ENCODE measurements around the gene SLC25A2. TPM values are rescaled to one million over a fixed set of nuclear protein-coding genes. Genes with fewer than 3 reads are reported as not detected.
A peak's percentile ranks its signal among the peaks of the same experiment; 100 is the strongest.

SLC25A2 gene
- total RNA-seq, 3 donors from 2014 or later = 0.64 to 2.0 (median 0.98) TPM

DNA sequence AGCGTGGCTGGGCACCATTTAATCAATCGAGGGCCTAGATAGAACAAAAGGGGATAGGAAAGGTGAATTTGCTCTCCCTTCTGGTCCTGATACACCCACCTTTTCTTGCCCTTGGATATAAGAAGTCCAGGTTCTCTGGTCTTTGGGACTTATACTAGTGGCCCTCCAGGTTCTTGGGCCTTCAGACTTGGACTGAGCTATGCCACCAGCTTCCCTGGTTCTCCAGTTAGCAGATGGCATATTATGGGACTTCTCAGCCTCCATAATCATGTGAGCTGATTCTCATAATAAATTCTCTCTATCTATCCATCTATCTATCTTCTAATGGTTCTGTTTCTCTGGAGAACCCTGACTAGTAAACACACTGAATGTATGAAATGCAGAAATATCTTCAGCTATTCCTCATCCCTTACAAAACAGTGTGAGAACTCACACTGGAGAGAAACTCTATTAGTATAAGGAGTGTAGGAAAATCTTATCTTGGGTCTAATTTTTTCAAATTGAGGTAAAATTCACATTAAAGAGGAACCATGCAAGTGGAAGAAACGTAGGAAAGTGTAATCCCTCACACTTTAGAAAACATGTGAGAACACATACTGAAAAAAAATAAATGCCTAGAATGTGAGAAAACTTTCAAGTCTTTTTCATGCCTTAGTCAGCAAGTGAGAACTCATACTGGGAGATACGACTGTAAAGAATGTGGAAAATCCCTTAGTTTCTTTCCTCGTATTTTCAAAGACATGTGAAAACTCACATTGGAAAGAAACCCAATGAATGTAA is 43.2 kb downstream of the SLC25A2 start:
- no peak for TF ChIP-seq POLR2AphosphoS5 (IDR thresholded peaks at IDR 0.05)
- no peak for TF ChIP-seq POLR2A (IDR thresholded peaks at IDR 0.05)
- TF ChIP-seq, protein P1, sequence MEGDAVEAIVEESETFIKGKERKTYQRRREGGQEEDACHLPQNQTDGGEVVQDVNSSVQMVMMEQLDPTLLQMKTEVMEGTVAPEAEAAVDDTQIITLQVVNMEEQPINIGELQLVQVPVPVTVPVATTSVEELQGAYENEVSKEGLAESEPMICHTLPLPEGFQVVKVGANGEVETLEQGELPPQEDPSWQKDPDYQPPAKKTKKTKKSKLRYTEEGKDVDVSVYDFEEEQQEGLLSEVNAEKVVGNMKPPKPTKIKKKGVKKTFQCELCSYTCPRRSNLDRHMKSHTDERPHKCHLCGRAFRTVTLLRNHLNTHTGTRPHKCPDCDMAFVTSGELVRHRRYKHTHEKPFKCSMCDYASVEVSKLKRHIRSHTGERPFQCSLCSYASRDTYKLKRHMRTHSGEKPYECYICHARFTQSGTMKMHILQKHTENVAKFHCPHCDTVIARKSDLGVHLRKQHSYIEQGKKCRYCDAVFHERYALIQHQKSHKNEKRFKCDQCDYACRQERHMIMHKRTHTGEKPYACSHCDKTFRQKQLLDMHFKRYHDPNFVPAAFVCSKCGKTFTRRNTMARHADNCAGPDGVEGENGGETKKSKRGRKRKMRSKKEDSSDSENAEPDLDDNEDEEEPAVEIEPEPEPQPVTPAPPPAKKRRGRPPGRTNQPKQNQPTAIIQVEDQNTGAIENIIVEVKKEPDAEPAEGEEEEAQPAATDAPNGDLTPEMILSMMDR (IDR thresholded peaks at IDR 0.05) = no peak
- no peak overlapping the region for H3K27ac ChIP-seq
- H3K36me3 ChIP-seq = no peaks in the 10 kb centered on the region
- H3K4me1 ChIP-seq = no peaks in the 10 kb centered on the region
- DNase-seq (ENCODE audit: low spot score in 2 of 2) = no peak
- peak overlapping the region in 1 of 3 donors; percentile 17 for H3K4me3 ChIP-seq
- intact Hi-C loops (cut with DNase I; ENCODE audit: low total_unique reads) = no loop called here
- no peaks in the 10 kb centered on the region for H3K27me3 ChIP-seq
- H3K9me3 ChIP-seq = peaks cover 96 to 100% of the 10 kb centered on the region in 2 donors

DNA sequence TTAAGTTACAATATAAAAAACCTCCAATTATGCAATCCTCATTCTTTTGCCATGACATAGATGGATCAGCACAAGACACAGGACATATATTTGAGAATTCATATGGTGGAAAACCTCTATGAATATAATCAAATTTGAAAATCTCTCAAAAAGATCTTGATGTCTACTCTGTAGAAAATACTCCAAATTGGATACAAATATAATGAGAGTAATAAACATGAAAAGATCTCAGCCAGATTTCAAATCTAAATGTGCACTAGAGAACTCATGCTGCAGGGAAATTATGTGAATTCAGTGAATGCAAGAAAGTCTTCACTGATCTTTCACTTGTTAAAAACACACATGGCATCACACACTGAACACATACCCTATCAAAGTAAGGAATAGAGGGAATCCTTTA is 44.9 kb downstream of the SLC25A2 start:
- Histone ChIP-seq H3K4me3 (no peak overlapping the region), H3K36me3 (no peaks in the 10 kb centered on the region), H3K9me3 (peaks cover 95 to 100% of the 10 kb centered on the region in 2 donors), H3K27me3 (no peaks in the 10 kb centered on the region), H3K27ac (no peak overlapping the region), H3K4me1 (no peaks in the 10 kb centered on the region)
- DNase-seq (ENCODE audit: low spot score in 2 of 2) = no peak
- intact Hi-C loops (cut with DNase I; ENCODE audit: low total_unique reads) = no loop called here
- TF ChIP-seq POLR2AphosphoS5 (IDR thresholded peaks at IDR 0.05) = no peak
- TF ChIP-seq, protein P1 (IDR thresholded peaks at IDR 0.05) = no peak
- TF ChIP-seq POLR2A (IDR thresholded peaks at IDR 0.05) = no peak

DNA sequence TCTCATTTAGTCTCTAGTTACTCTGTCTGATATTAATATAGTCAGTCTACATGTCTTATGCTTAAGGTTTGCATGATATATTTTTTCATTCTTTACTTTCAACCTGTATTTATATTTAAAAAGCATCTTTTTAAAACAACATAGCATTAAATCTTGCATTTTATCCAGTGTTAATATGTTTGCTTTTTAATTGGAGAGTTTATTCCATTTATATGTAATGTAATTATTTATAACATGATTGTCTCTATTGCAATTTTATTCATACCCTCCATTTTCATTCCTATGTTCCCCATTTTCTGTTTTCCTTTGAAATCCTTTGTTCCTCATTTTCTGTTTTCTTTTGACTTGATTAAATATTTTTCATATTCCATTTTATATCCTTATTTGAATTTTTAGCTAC is 45.4 kb downstream of the SLC25A2 start:
- DNase-seq (ENCODE audit: low spot score in 2 of 2) = no peak
- intact Hi-C loops (cut with DNase I; ENCODE audit: low total_unique reads) = no loop called here
- Histone ChIP-seq H3K9me3 (peaks cover 95 to 100% of the 10 kb centered on the region in 2 donors), H3K27ac (no peak overlapping the region), H3K4me1 (no peaks in the 10 kb centered on the region), H3K36me3 (no peaks in the 10 kb centered on the region), H3K27me3 (no peaks in the 10 kb centered on the region), H3K4me3 (no peak overlapping the region)
- TF ChIP-seq, protein P1 (IDR thresholded peaks at IDR 0.05) = no peak
- no peak for TF ChIP-seq POLR2A (IDR thresholded peaks at IDR 0.05)
- TF ChIP-seq POLR2AphosphoS5 (IDR thresholded peaks at IDR 0.05) = no peak

Other genes starting within 250 kb of the SLC25A2 start
- 10 to 100 TPM in 1 of 3 donors, 1 to 10 TPM in 2; 3.8 to 10.8 (median 9.8) TPM for gene PCDHB2, start 209.4 kb downstream of the SLC25A2 start, total RNA-seq
- 1 to 10 TPM; 3.4 to 6.2 (median 5.4) TPM for gene PCDHB3, start 203.6 kb downstream of the SLC25A2 start, total RNA-seq
- gene PCDHB4, start 182.2 kb downstream of the SLC25A2 start, total RNA-seq = 1 to 10 TPM; 7.5 to 9.2 (median 7.7) TPM
- gene PCDHB5, start 168.8 kb downstream of the SLC25A2 start, total RNA-seq = 1 to 10 TPM; 3.4 to 9.8 (median 6.4) TPM
- 1 to 10 TPM; 1.4 to 3.6 (median 2.2) TPM for gene PCDHB6, start 154.0 kb downstream of the SLC25A2 start, total RNA-seq
- 1 to 10 TPM; 2.3 to 4.6 (median 3.4) TPM for gene PCDHB7, start 131.4 kb downstream of the SLC25A2 start, total RNA-seq
- 1 to 10 TPM in 1 of 3 donors, under 1 TPM in 2; 0.73 to 4.6 (median 0.80) TPM for gene PCDHB8, start 126.3 kb downstream of the SLC25A2 start, total RNA-seq
- gene PCDHB16, start 121.7 kb downstream of the SLC25A2 start, total RNA-seq = 10 to 100 TPM in 1 of 3 donors, 1 to 10 TPM in 2; 4.3 to 11.8 (median 6.3) TPM
- 1 to 10 TPM; 2.2 to 4.6 (median 4.1) TPM for gene PCDHB9, start 116.9 kb downstream of the SLC25A2 start, total RNA-seq
- gene PCDHB10, start 111.7 kb downstream of the SLC25A2 start, total RNA-seq = 1 to 10 TPM; 3.8 to 4.8 (median 4.6) TPM
- 1 to 10 TPM; 2.3 to 4.6 (median 2.7) TPM for gene PCDHB11, start 104.4 kb downstream of the SLC25A2 start, total RNA-seq
- 1 to 10 TPM; 3.7 to 5.2 (median 5.0) TPM for gene PCDHB12, start 95.3 kb downstream of the SLC25A2 start, total RNA-seq
- 1 to 10 TPM; 3.7 to 5.9 (median 4.8) TPM for gene PCDHB13, start 90.1 kb downstream of the SLC25A2 start, total RNA-seq
- 1 to 10 TPM; 4.2 to 5.9 (median 5.9) TPM for gene PCDHB14, start 80.7 kb downstream of the SLC25A2 start, total RNA-seq
- 1 to 10 TPM; 1.6 to 4.2 (median 3.3) TPM for gene PCDHB15, start 58.7 kb downstream of the SLC25A2 start, total RNA-seq
- gene TAF7, start 16.7 kb upstream of the SLC25A2 start, total RNA-seq = 10 to 100 TPM; 59.2 to 96.2 (median 68.2) TPM
- gene PCDHGA1, start 26.5 kb upstream of the SLC25A2 start, total RNA-seq = 1 to 10 TPM in 2 of 3 donors, under 1 TPM in 1; 0.80 to 1.3 (median 1.2) TPM
- 1 to 10 TPM; 4.6 to 8.6 (median 6.2) TPM for gene PCDHGA2, start 34.7 kb upstream of the SLC25A2 start, total RNA-seq
- 1 to 10 TPM; 4.3 to 5.9 (median 5.0) TPM for gene PCDHGA3, start 39.8 kb upstream of the SLC25A2 start, total RNA-seq
- 1 to 10 TPM; 2.7 to 5.9 (median 5.1) TPM for gene PCDHGB1, start 46.0 kb upstream of the SLC25A2 start, total RNA-seq
- 10 to 100 TPM in 1 of 3 donors, 1 to 10 TPM in 2; 5.3 to 12.1 (median 6.4) TPM for gene PCDHGA4, start 51.0 kb upstream of the SLC25A2 start, total RNA-seq
- gene PCDHGB2, start 55.9 kb upstream of the SLC25A2 start, total RNA-seq = 10 to 100 TPM in 1 of 3 donors, 1 to 10 TPM in 2; 6.2 to 10.5 (median 7.8) TPM
- gene PCDHGA5, start 60.1 kb upstream of the SLC25A2 start, total RNA-seq = 1 to 10 TPM; 5.4 to 9.4 (median 8.8) TPM
- 10 to 100 TPM in 1 of 3 donors, 1 to 10 TPM in 2; 5.3 to 10.2 (median 8.6) TPM for gene PCDHGB3, start 66.2 kb upstream of the SLC25A2 start, total RNA-seq
- gene PCDHGA6, start 69.8 kb upstream of the SLC25A2 start, total RNA-seq = 1 to 10 TPM; 4.0 to 8.5 (median 8.3) TPM
- 10 to 100 TPM in 1 of 3 donors, 1 to 10 TPM in 2; 3.7 to 10.8 (median 10.0) TPM for gene PCDHGA7, start 78.7 kb upstream of the SLC25A2 start, total RNA-seq
- gene PCDHGB4, start 83.6 kb upstream of the SLC25A2 start, total RNA-seq = 10 to 100 TPM in 1 of 3 donors, 1 to 10 TPM in 2; 5.3 to 10.5 (median 8.9) TPM
- 1 to 10 TPM; 2.6 to 7.2 (median 6.0) TPM for gene PCDHGA8, start 88.6 kb upstream of the SLC25A2 start, total RNA-seq
- gene PCDHGB5, start 93.9 kb upstream of the SLC25A2 start, total RNA-seq = 10 to 100 TPM in 2 of 3 donors, 1 to 10 TPM in 1; 7.5 to 20.6 (median 19.8) TPM
- 10 to 100 TPM in 2 of 3 donors, 1 to 10 TPM in 1; 7.8 to 16.7 (median 13.8) TPM for gene PCDHGA9, start 98.7 kb upstream of the SLC25A2 start, total RNA-seq
- 10 to 100 TPM in 2 of 3 donors, 1 to 10 TPM in 1; 8.8 to 12.8 (median 10.8) TPM for gene PCDHGB6, start 104.0 kb upstream of the SLC25A2 start, total RNA-seq
- 10 to 100 TPM in 2 of 3 donors, 1 to 10 TPM in 1; 7.2 to 10.7 (median 10.5) TPM for gene PCDHGA10, start 108.9 kb upstream of the SLC25A2 start, total RNA-seq
- gene PCDHGB7, start 113.6 kb upstream of the SLC25A2 start, total RNA-seq = 10 to 100 TPM; 15.4 to 21.3 (median 16.0) TPM
- gene PCDHGA11, start 117.0 kb upstream of the SLC25A2 start, total RNA-seq = 1 to 10 TPM; 5.0 to 9.8 (median 9.7) TPM
- gene PCDHGA12, start 126.5 kb upstream of the SLC25A2 start, total RNA-seq = 10 to 100 TPM in 2 of 3 donors, 1 to 10 TPM in 1; 9.8 to 12.0 (median 11.1) TPM
- gene PCDHGC3, start 171.9 kb upstream of the SLC25A2 start, total RNA-seq = 10 to 100 TPM; 29.6 to 41.6 (median 35.1) TPM
- gene PCDHGC4, start 181.0 kb upstream of the SLC25A2 start, total RNA-seq = 1 to 10 TPM; 2.6 to 6.2 (median 6.0) TPM
- 1 to 10 TPM; 2.1 to 3.5 (median 3.3) TPM for gene PCDHGC5, start 185.0 kb upstream of the SLC25A2 start, total RNA-seq